C4-2B (cell line): ENCODE measurements around the gene RBM47.

Experiments used
- H3K27ac ChIP-seq: fragments of 450-650 bp; 2 replicates; pipeline ENCODE4 v1.5.1; 2017
- ZFX ChIP-seq: fragments of 450-650 bp; IDR thresholded peaks from 2 replicates; pipeline ENCODE4 v1.6.1; 2017
- TF ChIP-seq, protein P1 (sequence below): fragments of 450-650 bp; conservative IDR thresholded peaks from 2 replicates; pipeline ENCODE4 v1.5.1; 2017; ENCODE audit warnings: mild to moderate bottlenecking

The RBM47 gene

GRCh38 chr4:40482985-40483647, 146.5 kb downstream of the RBM47 start:
- H3K27ac ChIP-seq, result no peak overlapping the region

DNA sequence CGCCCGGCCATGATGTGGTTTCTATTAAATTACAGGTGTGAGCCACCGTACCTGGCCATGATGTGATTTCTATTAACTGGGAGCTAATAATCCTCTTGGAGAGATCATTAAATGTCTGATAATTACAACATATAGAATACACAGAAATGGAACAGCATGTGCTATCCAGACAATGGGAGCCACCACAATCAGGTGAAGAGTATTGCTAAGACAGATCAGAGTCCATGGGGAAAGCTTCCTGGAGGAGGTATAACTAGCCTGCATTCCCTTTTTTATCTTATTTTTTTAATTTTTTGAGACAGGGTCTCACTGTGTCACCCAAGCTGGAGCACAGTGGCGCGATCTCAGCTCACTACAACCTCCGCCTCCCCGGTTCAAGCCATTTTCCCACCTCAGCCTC, 147.7 kb downstream of the RBM47 start:
- H3K27ac ChIP-seq, result no peak overlapping the region
- TF ChIP-seq ZFX, result no peak
- TF ChIP-seq, protein P1, sequence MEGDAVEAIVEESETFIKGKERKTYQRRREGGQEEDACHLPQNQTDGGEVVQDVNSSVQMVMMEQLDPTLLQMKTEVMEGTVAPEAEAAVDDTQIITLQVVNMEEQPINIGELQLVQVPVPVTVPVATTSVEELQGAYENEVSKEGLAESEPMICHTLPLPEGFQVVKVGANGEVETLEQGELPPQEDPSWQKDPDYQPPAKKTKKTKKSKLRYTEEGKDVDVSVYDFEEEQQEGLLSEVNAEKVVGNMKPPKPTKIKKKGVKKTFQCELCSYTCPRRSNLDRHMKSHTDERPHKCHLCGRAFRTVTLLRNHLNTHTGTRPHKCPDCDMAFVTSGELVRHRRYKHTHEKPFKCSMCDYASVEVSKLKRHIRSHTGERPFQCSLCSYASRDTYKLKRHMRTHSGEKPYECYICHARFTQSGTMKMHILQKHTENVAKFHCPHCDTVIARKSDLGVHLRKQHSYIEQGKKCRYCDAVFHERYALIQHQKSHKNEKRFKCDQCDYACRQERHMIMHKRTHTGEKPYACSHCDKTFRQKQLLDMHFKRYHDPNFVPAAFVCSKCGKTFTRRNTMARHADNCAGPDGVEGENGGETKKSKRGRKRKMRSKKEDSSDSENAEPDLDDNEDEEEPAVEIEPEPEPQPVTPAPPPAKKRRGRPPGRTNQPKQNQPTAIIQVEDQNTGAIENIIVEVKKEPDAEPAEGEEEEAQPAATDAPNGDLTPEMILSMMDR, result no peak

More at GRCh38 chr4:40482985-40483647, 146.5 kb downstream of the RBM47 start:
- TF ChIP-seq, protein P1, result no peak
- TF ChIP-seq ZFX, result no peak

GRCh38 chr4:40480291-40480690, 149.4 kb downstream of the RBM47 start:
- TF ChIP-seq ZFX, result no peak
- TF ChIP-seq, protein P1, result no peak
- H3K27ac ChIP-seq, result no peak overlapping the region

GRCh38 chr4:40479378-40479777, 150.3 kb downstream of the RBM47 start:
- H3K27ac ChIP-seq, result no peak overlapping the region
- TF ChIP-seq, protein P1, result no peak

DNA sequence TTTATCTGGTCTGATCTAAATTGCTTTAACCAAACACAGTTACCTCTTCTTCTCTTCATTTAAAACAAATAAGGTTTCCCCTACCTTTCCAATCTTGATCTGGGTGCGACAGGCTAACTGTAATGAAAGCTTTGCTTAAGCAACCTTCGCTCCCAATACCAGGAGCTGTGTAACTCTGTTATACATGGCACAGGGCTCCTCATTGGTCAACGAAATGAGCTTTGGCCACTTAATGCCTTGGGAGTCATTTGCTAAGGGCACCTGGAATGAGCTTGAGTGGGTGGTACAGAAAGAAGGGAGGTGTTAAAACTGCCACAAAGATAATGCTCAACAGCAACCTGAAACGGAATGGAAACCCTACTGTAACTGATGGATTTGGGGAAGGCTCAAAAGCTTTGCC, 154.1 kb downstream of the RBM47 start:
- H3K27ac ChIP-seq, result no peak overlapping the region
- no peak for TF ChIP-seq ZFX
- TF ChIP-seq, protein P1, result no peak

- TF ChIP-seq, protein P1, result no peak
- TF ChIP-seq ZFX, result no peak
- H3K27ac ChIP-seq, result no peak overlapping the region
Measured at GRCh38 chr4:40473578-40474388, 155.9 kb downstream of the RBM47 start.

DNA sequence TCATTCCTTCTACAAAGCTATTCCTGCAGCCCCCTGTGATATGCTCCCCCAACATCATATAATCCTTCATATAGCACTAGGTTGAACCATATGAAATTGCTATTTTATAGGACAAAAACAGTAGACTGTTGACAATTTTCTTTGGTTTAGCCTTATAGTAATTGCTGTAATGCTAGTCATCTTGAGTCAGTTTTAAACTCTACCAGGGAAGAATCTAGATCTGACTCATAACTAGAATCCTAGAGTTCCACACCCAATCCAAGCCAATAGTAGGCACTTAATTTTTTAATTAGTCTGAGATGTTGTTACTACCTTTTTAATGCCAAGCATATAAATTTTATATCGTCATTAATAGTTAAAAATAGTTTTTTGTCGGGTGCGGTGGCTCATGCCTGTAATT, 157.7 kb downstream of the RBM47 start:
- no peak overlapping the region for H3K27ac ChIP-seq
- no peak for TF ChIP-seq ZFX
- TF ChIP-seq, protein P1, result no peak
